GM12878 (cell line): ENCODE data around the gene VEGFA.

Experiments used
- HDAC6 ChIP-seq: fragments of 200-600 bp; sonication (generic); IDR thresholded peaks from one replicate; pipeline ENCODE4 v1.8.0; 2017; ENCODE audit warnings: antibody characterized with exemption; ENCODE audit not compliant: unreplicated experiment
- MAX ChIP-seq: IDR thresholded peaks from 2 replicates; pipeline ENCODE4 v1.6.1; 2012; ENCODE audit warnings: low read depth, low read length, improper control_type of control experiment
- NR2C1 ChIP-seq: fragments of 450-650 bp; IDR thresholded peaks from 2 replicates; pipeline ENCODE4 v1.6.1; 2017; ENCODE audit warnings: antibody characterized with exemption, mild to moderate bottlenecking, moderate library complexity
- POLR2A ChIP-seq: IDR thresholded peaks from 2 replicates; pipeline ENCODE4 v1.6.1; 2011; ENCODE audit warnings: low read depth, mild to moderate bottlenecking, low read length
- POLR2AphosphoS5 ChIP-seq: IDR thresholded peaks from 2 replicates; pipeline ENCODE4 v1.6.1; 2011; ENCODE audit warnings: mild to moderate bottlenecking, low read length, inconsistent platforms
- ZBTB40 ChIP-seq: fragments of 450-650 bp; IDR thresholded peaks from 2 replicates; pipeline ENCODE4 v1.6.1; 2016; ENCODE audit warnings: mild to moderate bottlenecking, moderate library complexity, borderline replicate concordance
- ZZZ3 ChIP-seq: IDR thresholded peaks from 2 replicates; pipeline ENCODE4 v1.6.1; 2011; ENCODE audit warnings: low read depth; ENCODE audit not compliant: control insufficient read depth, insufficient read length
- TF ChIP-seq, protein P1 (sequence below): IDR thresholded peaks from 2 replicates; pipeline ENCODE4 v1.6.1; 2012; ENCODE audit warnings: low read length, inconsistent platforms

DNA sequence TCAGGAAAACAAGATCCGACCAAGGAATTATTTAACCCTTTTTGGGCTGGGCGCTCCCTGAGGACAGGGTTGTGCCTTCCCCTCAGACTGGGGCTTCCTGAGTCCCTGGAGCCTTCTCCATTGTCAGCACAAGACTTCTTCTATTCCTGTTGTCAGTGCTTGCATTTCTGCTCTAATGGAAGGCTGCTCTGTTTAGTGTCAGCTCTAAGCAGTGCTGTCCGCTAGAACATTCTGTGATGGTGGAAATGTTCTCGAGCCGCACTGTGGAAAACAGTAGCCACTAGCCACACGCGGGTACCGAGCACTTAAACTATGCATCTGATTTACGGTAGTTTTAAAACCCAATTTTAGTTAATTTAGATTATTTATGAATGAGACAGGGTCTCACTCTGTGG lies 64.0 kb downstream of the VEGFA start:
- TF ChIP-seq, protein P1, sequence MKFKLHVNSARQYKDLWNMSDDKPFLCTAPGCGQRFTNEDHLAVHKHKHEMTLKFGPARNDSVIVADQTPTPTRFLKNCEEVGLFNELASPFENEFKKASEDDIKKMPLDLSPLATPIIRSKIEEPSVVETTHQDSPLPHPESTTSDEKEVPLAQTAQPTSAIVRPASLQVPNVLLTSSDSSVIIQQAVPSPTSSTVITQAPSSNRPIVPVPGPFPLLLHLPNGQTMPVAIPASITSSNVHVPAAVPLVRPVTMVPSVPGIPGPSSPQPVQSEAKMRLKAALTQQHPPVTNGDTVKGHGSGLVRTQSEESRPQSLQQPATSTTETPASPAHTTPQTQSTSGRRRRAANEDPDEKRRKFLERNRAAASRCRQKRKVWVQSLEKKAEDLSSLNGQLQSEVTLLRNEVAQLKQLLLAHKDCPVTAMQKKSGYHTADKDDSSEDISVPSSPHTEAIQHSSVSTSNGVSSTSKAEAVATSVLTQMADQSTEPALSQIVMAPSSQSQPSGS = no peak
- TF ChIP-seq ZZZ3 (no peak), POLR2A (no peak), POLR2AphosphoS5 (no peak), MAX (no peak), ZBTB40 (no peak), HDAC6 (no peak), NR2C1 (no peak)
